Retina (tissue), 1 donor: ENCODE measurements around the gene PAXIP1.
A peak's percentile ranks its signal among the peaks of the same experiment; 100 is the strongest.
"Not testable (repeated sequence)": the region's sequence is repeated elsewhere in the genome, so short reads cannot be mapped to it uniquely, and the experiment has no call there.

Source experiments
- DNase-seq: peaks from one replicate; pipeline ENCODE4 v3.0.0-alpha.2; 2016

The PAXIP1 gene

GRCh38 chr7:154942691-154943090, 60.2 kb downstream of the PAXIP1 start:
- no peak for DNase-seq

GRCh38 chr7:154937837-154938236, 65.1 kb downstream of the PAXIP1 start:
- DNase-seq = no peak

- not testable (repeated sequence) for DNase-seq
Observed at GRCh38 chr7:154934353-154934952, 68.5 kb downstream of the PAXIP1 start.

GRCh38 chr7:154931906-154932305, 71.0 kb downstream of the PAXIP1 start:
- DNase-seq = no peak

GRCh38 chr7:154929006-154929726, 73.8 kb downstream of the PAXIP1 start:
- DNase-seq = no peak

- no peak for DNase-seq
Observed at GRCh38 chr7:154928136-154929005, 74.6 kb downstream of the PAXIP1 start.

- peak; percentile 65 for DNase-seq
Observed at GRCh38 chr7:154927624-154928125, 75.2 kb downstream of the PAXIP1 start.

GRCh38 chr7:154922472-154922871, 80.5 kb downstream of the PAXIP1 start:
- not testable (repeated sequence) for DNase-seq

GRCh38 chr7:154919344-154920225, 83.3 kb downstream of the PAXIP1 start:
- DNase-seq = no peak

- DNase-seq = no peak
Observed at GRCh38 chr7:154918741-154919140, 84.2 kb downstream of the PAXIP1 start.

GRCh38 chr7:154918266-154918665, 84.7 kb downstream of the PAXIP1 start:
- DNase-seq = no peak

GRCh38 chr7:154917808-154918160, 85.1 kb downstream of the PAXIP1 start:
- DNase-seq = no peak

- no peak for DNase-seq
Observed at GRCh38 chr7:154916856-154917807, 85.8 kb downstream of the PAXIP1 start.

- DNase-seq = no peak
Observed at GRCh38 chr7:154916381-154916780, 86.5 kb downstream of the PAXIP1 start.

- DNase-seq = no peak
Observed at GRCh38 chr7:154915600-154915999, 87.3 kb downstream of the PAXIP1 start.

- peak; percentile 62 for DNase-seq
Observed at GRCh38 chr7:154914996-154915380, 87.9 kb downstream of the PAXIP1 start.

- DNase-seq = peak; percentile 67
Observed at GRCh38 chr7:154914308-154914995, 88.5 kb downstream of the PAXIP1 start.

- DNase-seq = peak; percentile 94
Observed at GRCh38 chr7:154913638-154914307, 89.2 kb downstream of the PAXIP1 start.

GRCh38 chr7:154912871-154913637, 89.9 kb downstream of the PAXIP1 start:
- DNase-seq = no peak
